ENCODE measurements around the gene RCL1. TPM values are rescaled to one million over a fixed set of nuclear protein-coding genes. Genes with fewer than 3 reads are reported as not detected.
"Not testable (repeated sequence)": the region's sequence is repeated elsewhere in the genome, so short reads cannot be mapped to it uniquely, and the experiment has no call there.

RCL1 gene
- total RNA-seq, 1 experiment from 2014 or later = 40.2 TPM

DNA sequence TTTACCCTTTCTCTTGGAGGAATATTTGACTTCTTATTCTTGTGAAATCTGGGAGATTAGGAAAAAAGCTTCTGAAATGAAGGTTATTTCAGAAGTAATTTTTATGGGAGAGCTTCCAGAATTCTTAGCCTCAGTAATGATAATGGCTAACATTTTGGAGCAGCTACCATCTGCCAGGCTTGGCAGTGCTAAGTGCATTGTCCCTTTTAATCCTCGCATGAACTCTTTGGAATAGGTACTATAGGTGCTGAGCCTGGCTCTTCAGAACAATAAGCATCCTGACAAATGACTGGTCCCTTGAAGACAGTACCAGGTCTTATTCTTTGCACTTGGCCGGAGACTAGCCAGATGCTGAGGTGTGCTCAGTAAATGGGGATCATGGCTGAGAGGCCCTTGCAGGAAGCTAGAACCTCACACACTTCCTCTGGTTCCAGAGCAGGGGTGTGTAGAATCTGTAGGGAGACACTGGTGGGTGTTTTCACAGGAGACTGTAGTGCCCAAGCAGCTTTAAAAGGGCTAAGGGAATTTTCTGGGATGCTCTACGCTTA lies 90.7 kb downstream of the RCL1 start:
- no peak for DNase-seq (ENCODE audit: low read depth)

DNA sequence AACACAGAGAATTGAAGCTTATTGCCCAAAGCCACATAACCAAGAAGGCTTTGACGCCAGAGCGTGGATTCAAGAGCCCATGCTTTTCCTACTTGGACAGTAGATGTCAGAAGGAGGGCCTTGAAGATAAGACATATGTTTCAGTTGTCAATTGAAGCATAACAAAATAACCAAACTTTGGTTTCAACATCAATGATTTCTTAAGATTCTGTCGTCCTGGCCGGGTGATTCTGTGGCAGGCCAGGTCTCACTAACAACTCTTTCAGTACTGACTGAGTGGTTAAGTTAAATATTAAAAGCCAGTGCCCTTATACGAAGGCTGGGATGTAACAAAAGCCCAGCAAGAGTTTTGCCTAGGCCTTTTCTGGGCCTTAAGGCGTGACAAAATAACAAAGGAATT lies 94.0 kb downstream of the RCL1 start:
- no peak for DNase-seq (ENCODE audit: low read depth)

GRCh38 chr9:4887556-4887955 lies 94.8 kb downstream of the RCL1 start:
- DNase-seq (ENCODE audit: low read depth) = peak; percentile 16

- DNase-seq (ENCODE audit: low read depth) = no peak
These were observed 97.5 kb downstream of the RCL1 start for GRCh38 chr9:4890242-4890641.

DNA sequence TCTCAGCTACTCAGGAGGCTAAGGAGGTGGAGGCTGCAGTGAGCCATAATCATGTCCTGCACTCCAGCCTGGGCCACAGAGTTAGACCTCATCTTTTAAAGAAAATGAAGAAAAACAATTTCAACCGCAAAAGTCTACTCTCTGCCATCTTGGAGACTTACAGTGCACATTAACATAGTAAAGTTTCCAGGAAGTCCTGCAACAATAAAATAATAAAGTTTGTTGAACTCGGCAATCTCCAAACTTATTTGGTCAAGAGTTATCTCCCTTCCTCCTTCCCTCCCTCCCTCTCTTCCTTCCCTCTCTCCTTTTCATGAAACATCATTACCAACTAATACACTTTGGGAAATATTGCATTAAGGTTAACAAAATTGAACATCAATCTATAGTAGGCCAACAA lies 98.2 kb downstream of the RCL1 start:
- no peak for DNase-seq (ENCODE audit: low read depth)

DNA sequence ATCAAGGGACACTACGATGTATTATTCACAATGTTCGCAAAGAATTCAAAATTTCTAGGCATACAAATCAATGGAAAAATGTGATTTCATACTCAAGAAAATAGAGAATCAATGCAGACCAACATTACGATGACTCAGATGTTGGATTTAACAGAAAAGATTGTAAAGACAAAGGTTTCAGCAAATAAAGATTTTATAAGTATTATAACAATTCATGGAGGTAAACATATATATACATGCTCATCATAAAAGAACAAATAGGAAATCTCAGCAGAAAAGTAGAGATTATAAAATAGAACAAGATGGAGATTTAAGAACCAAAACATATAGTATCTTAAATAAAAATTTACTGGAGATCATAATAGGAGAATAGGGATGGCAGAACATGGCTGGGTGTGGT lies 98.9 kb downstream of the RCL1 start:
- DNase-seq (ENCODE audit: low read depth) = no peak

DNA sequence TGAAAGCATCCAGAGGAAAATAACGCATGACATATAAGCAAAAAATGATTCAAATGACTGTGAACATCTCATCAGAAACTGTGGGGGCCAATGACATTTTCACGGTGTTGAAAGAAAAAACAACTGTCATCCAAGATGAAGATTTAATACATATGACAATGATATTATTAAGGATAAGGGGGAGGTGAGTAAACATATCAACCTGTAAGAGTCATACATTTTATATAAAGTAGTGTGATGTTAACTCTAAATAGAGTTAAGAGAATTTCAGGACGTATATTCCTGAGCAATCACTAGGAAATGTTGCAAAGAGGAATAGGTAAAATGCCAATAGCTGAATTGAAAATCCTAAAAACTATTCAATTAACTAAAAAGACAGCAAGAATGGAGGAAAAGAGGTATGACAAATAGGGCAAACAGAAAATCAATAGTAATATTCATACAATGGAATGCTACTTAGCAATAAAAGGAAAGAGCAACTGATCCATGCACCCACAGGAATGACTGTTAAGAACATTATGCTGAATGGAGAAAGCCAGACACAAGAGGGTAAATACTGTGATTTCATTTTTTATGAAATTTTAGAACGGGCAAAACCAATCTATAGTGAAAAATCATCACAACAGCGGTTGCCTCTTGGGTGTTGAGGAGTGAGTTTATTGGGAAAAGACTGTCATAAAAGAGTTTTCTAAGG lies 99.9 kb downstream of the RCL1 start:
- no peak for DNase-seq (ENCODE audit: low read depth)

- no peak for DNase-seq (ENCODE audit: low read depth)
These were observed 101.3 kb downstream of the RCL1 start for GRCh38 chr9:4894076-4894475.

GRCh38 chr9:4899853-4900252 lies 107.1 kb downstream of the RCL1 start:
- not testable (repeated sequence) for DNase-seq (ENCODE audit: low read depth)

DNA sequence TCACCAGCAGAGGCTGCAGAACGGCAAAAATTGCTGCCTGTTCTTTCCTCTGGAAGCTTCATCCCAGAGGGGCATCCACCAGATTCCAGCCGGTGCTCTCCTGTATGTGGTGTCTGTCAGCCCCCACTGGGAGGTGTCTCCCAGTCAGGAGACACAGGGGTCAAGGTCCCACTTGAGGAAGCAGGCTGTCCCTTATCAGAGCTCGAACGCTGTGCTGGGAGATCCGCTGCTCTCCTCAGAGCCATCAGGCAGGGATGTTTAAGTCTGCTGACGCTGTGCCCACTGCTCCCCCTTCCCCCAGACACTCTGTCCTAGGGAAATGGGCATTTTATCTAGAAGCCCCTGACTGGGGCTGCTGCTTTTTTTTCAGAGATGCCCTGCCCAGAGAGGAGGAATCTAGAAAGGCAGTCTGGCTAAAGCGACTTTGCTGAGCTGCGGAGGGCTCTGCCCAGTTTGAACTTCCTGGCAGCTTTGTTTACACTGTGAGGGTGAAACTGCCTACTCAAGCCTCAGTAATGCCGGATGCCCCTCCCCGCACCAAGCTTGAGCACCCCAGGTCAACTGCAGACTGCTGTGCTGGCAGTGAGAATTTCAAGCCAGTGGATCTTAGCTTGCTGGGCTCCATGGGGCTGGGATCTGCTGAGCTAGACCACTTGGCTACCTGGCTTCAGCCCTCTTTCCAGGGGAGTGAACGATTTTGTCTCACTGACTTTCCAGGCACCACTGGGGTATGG lies 108.8 kb downstream of the RCL1 start:
- DNase-seq (ENCODE audit: low read depth) = peak; percentile 86

- peak; percentile 41 for DNase-seq (ENCODE audit: low read depth)
These were observed 109.4 kb downstream of the RCL1 start for GRCh38 chr9:4902135-4902475.

- DNase-seq (ENCODE audit: low read depth) = peak; percentile 54
These were observed 111.8 kb downstream of the RCL1 start for GRCh38 chr9:4904322-4905134.

DNA sequence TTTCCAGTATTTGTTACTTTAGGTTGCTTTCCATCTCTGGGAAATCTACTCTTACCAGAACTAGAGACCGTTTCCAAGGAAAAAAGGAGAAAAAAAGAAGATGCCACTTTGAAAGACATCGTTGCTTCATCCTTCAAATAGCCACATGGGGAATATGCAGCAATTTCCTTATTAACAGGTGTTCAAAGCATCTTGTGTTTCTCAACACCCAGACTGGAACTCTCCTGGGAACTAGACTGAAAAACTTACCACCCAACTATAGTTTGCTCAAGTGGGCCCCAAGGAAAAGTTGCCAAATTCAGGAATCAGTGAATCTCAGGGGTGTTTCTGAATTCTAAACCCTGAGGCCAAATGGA lies 112.4 kb downstream of the RCL1 start:
- DNase-seq (ENCODE audit: low read depth) = peak; percentile 15

Other genes with a start within 250 kb of the RCL1 start
- 5.7 and 9.0 TPM in 2 replicates for gene PLPP6, start 130.7 kb upstream of the RCL1 start, total RNA-seq (2014; rRNA removed; shearing (Covaris generic))
- 1.0 and 3.1 TPM in 2 replicates for gene SPATA6L, start 126.5 kb upstream of the RCL1 start, total RNA-seq (2014; rRNA removed; shearing (Covaris generic))
- gene CDC37L1, start 113.4 kb upstream of the RCL1 start, total RNA-seq (2014; rRNA removed; shearing (Covaris generic)) = 30.9 and 56.1 TPM in 2 replicates
- gene AK3, start 51.7 kb upstream of the RCL1 start, total RNA-seq (2014; rRNA removed; shearing (Covaris generic)) = 44.0 and 58.7 TPM in 2 replicates
- gene JAK2, start 192.3 kb downstream of the RCL1 start, total RNA-seq (2014; rRNA removed; shearing (Covaris generic)) = 12.3 and 12.5 TPM in 2 replicates